Midbrain (tissue), 1 donor: ENCODE data around the gene SRSF4.
"Not testable (repeated sequence)": the region's sequence is repeated elsewhere in the genome, so short reads cannot be mapped to it uniquely, and the experiment has no call there.

ENCODE experiments used
- DNase-seq: peaks from one replicate; lab custom pipeline; 2025; lab: John Stamatoyannopoulos, UW

The SRSF4 gene

DNA sequence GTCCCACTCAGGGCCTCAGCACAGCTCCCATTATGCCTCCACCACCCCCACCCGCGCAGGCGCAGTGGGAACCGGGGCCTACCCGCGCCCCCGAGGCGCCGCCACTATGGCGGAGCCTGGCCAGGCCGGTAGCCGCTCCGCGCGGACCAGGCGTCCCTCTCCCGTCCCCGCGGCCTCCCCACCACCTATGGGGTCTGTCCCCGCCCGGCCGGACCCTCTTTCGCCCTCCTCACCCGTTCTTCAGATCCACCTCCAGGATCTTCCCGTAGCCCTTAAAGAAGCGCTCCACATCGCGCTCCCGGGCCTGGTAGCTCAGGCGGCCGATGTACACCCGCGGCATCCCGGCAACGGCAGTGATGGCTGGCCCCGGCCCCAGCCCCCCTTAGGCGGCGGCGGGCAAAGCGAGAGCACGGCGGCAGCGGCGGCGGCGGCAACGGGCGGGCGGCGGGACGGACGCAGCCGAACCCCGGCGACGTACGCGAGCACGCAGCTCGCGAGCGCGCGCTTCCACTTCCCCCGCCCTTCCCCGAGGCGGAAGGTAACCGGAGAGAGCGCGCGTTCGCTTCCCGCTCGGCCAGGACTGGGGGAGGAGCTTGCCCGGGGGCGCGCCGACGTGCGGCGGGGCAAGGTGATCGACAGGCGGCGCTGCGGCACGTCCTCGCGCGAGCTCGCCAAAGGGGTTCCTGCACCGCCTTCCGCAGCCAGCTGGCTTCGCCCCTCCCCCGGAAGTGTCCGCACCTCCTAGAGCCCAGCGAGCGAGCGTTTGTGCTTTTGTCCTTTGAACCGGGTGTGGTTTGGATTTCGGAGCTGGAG is at the start of gene SRSF4:
SRSF4 (minus strand) TSS at position 488 of the 813 bp plus-strand sequence; CDS start at position 340, 148 bp downstream.
- peak; percentile 97 for DNase-seq

DNA sequence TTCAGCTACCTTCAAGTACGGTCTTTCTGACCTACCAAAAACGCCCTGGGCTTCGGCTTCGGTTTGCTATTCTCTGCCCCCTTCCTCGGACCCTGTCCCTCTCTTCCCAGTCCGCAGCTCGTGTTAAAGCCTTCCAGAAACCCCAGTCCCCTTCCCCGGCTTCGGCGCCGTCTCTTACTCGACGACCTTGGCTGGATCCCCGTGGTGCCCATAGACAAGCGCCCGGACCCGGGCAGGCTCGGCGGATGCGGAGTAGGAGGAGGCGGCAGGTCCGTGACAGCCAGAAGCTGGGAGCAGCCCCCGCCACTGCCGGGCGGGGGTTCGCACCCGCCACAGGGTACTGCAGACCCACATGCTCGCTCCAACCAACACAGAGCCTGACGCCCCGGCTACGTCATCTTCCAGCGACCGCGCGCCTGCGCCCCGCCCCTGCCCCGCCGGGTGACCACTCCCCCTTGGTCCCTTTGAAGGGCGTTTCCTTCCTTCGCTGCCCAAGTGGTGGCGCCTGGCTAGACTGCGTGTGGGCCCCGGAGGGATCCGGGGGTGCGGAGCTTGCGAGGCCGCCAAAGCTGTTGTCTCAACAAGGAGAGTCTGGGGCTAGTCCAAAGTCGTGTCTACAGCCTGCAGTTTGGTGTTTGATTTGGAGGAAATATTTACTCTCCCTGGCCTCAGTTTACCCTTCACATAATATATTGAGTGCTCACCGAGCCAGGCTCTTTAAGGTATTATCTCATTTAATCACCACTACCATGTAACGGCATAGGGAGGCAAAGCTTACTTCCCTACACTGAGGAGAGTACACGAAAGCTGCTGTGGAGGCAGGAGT is 49.1 kb upstream of the SRSF4 start, which contains the start of gene MECR:
MECR (minus strand) TSS at position 382 of the 826 bp plus-strand sequence; CDS start at position 354, 28 bp downstream.
- peak; percentile 94 for DNase-seq

DNA sequence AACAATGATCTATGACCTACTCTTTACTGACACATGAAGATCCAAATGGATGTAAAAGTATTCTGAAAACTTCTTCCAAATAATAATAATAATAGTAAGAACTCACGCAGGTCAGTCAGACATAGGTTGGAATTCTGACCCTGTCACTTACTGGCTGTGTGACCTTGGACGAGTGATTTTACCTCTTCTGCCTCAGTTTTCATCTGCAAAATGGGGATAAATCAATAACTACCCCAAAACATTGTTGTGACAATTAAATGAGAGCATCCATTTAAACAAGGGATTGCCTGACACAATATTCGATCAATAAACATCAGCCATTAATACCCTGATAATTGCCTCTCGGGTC is 48.5 kb upstream of the SRSF4 start:
- no peak for DNase-seq

DNA sequence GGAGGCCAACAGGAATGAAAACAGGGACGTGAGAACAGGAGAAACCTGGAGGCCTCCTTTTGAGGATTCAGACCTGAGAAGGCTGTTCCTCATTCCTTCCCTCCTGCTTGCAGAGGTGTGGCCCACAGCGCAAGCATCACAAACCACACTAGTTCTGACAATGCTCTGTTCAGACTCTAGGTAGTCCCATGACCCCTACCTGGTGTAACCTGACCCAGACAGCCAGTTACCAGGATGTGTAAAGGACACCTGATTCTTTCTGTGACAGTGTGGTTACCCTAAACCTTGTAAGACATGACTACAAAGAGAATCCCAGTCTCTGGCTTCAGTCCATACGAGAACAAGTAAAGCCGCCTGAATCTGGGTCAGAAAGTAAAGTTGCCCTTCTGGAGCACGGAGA is 45.8 kb upstream of the SRSF4 start:
- no peak for DNase-seq

DNA sequence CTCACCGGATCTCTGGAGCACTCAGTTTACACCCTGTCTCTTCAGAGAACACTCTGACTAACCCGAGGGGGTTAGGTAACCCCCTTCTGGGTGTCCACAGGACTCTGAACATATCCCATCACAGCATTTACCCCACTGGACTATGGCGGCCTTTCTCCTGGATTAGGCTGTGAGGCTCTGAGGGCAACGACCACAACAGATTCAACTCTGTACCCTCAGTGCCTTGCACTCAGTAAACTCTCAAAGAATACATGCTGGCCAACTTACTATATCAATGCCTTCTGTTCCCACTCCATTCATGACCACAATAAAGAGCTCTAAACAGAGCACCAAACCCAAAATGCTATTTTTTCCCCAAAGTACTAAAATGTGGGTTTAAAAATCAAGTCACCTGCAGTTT is 43.7 kb upstream of the SRSF4 start:
- DNase-seq = no peak

DNA sequence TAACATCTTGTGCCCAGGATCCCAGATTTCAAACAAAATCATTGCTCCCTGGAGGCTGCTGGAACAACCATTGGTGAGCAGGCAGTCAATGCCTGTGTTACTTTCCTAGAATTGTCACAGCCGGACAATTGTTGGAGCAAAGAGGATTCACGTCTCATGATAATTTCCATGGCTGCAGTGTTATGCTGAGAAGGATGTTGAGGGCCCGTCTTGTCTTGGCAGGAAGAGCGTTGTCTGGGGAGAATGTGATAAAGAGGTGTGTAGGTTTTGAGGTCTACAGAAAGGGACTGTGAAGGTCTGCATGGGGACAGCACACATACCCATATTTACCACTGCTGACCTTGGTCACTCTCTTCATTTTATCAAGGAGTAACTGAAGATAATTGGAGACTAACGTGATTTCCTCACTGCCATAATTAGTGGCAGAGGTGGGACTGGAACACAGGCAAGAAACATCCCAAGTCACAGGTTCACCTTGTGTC is 42.7 kb upstream of the SRSF4 start:
- DNase-seq = no peak

DNA sequence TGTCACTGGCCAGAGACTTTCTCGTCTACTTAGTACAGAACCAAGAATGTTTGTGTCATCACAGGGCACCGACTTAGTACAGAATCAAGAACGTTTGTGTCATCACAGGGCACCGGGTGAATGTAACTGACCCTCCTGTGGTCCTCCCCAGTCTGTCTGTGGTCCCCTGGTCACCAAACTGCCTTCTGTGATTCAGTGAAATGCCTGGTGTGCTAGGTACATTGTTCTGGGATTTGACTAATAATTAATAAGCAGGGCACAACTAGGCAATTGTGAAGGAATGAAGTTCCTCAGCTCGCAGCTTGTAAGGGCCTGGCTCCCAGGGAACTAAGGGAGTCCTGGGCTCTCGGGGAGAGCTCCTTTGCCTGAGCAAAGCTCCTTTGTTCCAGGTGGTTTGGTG is 41.8 kb upstream of the SRSF4 start:
- DNase-seq = no peak

DNA sequence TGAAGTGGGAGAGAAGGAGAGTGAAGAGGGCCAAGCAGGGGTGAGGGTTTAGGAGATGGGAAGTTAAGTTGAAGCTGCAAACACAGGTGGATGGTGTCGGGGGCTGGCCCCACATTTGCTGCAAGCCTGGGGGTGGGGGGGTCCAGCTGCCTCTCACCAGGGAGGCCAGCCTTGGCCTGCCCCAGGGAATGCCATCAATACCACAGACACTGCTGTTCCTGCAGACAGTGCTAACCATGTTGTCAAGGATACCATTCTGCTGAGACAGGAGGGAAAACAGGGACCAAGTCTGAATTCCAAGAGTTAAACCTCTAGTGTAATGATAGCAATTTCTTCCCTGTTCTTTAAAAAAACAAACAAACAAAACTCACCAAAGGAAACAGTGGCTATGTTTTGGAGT is 41.0 kb upstream of the SRSF4 start:
- DNase-seq = no peak

DNA sequence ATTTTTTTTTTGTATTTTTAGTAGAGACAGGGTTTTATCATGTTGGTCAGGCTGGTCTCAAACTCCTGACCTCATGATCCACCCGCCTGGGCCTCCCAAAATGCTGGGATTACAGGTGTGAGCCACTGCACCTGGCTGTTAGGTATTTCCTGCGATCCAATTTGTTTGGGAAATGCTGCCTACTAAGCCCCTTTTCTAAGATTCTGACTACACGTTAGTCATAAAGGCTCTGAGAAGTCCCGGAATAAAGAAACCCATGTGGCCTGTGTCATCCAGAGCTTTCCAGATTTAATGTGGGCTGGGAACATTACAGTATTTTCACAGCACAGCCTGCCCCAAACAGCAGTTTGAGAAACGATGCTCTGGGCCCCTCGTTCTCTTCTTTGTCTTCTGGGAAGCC is 40.6 kb upstream of the SRSF4 start:
- not testable (repeated sequence) for DNase-seq

DNA sequence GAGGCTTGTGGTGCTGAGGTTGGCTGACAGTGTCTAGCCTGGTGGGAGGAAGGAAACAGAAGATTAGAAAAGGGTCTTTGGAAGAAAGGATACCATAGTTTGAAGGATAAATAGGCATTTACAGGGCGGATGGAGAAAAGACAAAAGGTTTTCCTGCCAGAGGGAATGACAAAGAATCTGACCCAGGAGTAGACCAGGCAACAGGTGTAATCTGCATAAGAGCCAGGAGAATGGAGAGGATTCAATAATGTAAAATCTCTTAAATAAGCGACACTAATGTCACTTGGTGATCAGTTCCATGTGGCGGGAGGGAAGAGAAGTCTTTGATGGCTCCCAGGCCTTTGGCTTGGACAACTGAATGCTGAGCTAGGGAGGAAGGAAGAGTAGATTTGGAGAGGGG is 39.6 kb upstream of the SRSF4 start:
- no peak for DNase-seq

DNA sequence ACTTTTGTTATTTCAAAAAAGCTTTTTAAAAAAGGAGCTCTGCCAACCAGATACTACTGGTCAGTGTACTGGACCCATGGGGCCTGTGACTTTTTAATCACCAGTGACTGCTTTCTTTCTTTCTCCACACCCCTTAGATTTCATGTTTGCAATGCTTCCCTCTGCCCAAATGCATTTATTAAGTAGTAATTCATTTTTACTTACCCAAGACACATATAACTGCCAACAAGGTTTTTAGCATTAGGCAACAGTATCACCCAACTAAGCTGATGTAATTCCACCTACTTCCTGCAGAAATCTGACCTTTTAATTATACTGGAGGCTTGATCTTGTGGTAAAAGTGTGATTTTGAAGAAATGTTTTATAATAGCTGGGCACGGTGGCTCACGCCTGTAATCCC is 36.5 kb upstream of the SRSF4 start:
- DNase-seq = no peak

DNA sequence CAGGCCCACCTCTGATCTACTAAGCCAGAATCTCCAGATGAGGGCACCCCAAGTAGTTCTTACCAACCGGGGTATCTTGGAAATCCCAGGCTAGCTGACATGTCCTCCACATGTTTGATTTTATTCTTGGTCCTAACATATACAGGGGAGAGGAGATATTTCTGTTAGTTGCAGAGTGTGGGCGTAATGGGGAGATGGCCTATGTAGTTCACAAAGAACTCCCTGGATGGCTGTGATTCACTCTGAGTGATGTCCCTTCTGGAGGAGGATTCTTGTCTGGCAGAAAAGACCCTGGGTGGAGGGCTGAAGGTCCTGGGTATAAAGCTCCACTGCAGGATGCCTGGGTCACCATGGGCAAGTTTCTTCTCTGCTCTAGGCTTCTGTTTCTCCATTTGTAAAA is 35.9 kb upstream of the SRSF4 start:
- DNase-seq = no peak

DNA sequence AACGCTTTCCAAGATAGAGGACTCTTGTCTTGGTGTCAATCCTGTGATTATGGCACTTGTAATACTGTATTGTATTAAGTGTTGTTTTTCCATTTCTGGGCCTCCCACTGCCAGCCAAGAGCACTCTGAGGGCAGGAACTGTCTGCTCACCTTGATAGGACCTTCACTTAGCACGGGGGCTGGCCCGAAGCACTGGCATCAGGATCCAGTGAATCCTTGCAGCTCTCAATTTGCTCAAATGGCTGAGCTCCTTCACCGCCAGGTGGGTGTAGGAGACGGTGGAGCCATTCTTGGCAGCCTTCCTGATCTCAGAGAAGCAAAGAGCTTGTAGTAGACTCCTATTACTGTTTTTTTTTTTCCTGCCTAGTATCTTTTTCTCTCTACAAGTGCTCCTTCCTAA is 31.4 kb upstream of the SRSF4 start:
- DNase-seq = no peak

DNA sequence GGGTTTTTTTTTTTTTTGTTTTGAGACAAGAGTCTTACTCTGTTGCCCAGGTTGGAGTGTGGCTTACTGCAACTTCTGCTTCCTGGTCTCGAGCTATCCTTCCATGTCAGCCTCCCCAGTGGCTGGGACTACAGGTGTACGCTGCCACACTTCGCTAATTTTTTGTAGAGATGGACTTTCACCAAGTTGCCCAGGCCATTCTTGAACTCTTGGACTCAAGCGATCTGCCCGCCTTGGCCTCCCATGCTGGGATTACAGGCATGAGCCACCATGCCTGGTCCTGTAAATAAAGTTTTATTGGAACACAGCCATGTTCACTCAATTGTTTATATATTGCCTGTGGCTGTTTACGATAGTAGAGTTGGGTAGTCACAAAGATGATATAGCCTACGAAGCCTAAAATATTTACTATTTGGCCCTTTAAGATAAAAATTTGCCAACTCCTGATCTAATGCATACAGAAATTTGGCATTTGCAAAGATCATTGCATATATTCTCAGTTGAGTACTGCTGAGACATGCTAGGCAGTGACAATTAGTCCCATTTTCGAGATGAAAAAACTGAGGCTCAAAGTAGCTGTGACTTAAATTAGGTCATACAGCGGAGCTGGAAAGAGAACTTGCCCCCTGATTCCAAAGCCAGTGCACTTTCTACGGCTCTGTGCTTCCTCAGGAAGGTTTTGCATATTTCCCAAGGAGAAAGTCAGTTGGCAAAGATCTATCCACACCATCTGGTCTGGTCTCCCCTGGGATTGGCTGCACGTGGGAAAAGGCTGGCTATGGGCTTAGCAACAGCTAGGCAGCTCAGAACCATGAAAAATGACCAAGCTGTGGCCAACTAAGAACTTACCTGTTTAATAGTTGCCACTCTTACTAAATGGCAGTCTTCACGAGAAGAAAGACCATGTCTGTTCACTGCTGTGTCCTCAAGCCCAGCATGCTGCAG is 29.7 kb upstream of the SRSF4 start:
- no peak for DNase-seq

DNA sequence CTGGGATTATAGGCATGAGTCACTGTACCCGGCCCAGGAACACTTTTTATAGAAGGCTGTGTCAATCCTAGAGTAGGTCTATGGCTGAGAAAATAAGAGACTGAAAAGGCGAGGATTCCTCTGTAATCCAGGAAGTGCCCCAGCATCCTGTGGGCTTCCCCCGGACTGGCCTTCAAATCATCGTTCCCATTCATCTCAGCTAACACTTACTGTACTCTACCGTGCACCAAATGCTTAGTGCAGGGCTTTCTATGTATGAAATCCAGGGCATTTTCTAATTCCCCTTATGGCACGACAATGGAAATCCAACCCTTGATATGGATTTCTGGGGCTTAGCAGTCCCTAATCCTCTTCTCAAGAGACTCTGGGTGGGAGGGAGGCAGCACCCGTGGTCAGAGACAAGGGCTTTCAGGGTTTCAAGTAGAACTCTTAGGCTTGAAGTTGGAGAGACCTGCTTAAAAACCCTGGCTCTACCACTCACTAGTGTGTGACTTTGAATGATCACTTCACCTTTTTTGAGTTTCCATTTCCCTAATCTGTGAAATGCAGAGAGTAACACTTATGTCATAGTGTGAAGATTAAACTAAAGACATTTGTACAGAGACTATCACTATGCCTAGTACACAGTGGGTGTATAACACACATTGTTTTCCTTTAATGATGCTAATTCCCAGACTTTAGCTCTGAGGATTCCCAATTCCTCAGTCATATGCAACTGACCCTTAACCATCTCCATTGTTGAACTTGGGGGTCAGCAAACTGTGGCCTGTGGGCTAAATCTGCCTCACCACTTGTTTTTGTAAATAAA is 28.8 kb upstream of the SRSF4 start:
- DNase-seq = no peak

DNA sequence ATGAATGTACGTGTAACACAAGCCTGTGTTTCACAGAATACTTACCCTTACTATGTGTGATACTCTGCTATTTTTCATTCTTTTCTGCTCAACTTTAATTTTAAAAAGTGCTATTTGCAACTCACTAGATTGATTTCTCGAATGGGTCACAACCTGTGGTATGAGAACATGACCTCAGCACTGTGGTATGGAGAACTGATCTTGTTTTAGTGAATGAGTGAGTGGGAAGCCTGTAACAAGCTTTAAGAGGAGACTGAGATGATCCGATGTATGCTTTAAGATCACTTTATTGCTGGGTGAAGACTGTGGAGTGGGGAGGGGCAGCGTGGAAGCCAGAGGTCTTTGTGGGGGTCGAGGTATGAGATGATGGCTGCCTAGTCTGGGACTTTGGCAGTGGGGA is 27.5 kb upstream of the SRSF4 start:
- DNase-seq = no peak

DNA sequence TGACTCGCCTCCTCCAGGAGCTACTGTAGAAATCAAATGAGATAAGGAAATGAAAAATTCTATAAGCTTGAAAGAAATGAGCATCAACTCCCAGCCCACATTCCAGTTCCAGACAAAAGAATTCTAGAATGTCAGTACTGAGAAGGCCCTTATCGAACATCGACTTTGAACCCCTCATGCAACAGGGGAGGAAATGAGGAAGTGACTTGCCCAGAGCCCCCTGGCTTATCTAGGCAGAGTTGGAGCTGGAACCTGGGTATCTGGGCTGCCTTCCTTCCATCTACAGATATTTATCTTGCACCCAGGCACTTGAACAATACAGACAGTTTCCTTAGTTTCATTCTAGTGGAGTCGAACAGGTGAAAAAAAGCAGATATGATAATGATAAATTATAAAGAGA is 26.7 kb upstream of the SRSF4 start:
- DNase-seq = no peak

DNA sequence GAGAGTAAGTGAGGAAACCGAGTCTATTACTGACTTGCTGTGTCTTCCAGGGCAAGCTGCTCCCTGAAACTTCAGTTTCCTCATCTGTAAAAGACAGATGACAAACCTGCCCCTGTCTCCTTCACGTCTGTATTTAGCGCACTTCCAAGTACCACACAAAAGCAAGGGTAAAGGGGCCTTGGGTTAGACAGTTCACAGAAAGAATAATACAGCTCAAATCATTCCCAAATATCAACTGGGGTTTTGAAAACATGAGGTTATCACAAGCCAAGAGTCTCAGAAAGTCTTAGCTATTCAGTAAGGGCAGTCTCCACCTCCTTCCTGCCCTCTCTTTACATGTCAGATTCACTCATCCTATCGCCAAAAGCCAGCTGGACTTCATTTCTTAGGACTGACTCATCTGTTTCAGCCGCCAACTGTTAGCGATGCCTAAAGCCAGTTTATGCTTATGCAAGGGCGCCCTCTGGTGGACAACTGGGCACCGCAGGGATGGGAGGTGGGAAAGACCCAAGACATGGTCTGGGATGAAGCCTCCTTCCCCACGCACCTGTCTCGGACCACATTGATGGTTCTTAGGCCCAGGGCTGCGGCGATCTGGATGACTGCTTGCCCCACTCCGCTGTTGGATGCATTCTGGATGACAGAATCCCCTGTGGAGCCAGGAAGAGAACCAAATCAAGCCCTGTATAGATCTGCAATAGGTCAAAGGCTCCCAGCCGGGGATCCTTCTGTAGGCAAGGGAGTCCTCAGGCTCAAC is 21.1 kb upstream of the SRSF4 start:
- peak; percentile 94 for DNase-seq

DNA sequence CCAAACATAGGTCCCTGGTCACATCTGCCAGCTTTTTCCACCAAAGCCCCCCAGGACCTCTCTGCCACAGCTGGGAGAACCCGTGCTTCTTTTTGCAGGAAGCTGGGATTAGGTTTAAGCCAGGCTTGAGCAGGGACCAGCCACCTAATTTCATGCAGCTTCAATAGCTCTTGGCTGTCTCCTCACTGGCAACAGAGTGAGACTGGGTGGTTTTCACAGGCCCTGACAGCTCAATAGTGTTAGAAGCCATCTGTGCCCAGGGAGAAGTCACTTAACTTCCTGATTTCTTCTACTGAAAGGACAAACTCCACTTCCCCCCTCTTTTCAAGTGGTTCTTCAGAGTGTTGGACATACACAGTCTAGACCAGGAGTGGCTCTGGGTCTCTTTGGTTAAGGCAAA is 20.4 kb upstream of the SRSF4 start:
- DNase-seq = no peak

DNA sequence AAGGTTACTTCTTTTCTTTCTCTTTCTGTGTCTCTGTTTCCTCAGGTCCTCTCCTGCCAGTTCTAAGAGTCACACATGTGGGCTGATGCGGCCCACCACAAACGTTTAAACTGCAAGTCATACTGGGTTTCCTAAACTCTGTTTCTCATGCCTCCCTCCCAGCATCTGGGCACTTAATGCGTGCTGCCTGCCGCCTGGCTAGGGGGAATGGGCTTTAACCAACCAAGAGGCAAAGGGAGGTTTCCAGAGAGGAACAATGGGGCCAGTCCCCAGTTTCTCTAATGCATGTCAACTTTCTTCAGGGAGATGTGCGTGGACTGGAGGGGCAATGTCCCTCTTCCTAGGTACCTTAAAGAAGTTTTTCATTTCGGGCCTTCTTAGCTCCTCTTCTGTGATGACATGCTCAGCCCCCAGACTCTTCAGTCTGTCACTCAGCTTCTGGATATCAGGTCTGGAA is 19.9 kb upstream of the SRSF4 start:
- no peak for DNase-seq
